OCI-LY7 (cell line): ENCODE data around the gene MED13. TPM values are rescaled to one million over a fixed set of nuclear protein-coding genes. Genes with fewer than 3 reads are reported as not detected.

Experiments used
- BruUV-seq: library from RNA; stranded (reverse); fragments of 400-500 nt; replicated peaks from 2 replicates; lab custom pipeline; 2021; lab: Mats Ljungman, UMichigan
- CTCF ChIA-PET: fragments of 300-600 bp; sonication (Branson Sonifier 250); formaldehyde crosslinking; loops from one replicate; lab custom pipeline; 2022; ENCODE audit warnings: antibody characterized with exemption; ENCODE audit not compliant: unreplicated experiment; lab: Charles Lee
- POLR2A ChIA-PET: fragments of 300-600 bp; sonication (Branson Sonifier 250); formaldehyde crosslinking; loops from one replicate; lab custom pipeline; 2022; ENCODE audit warnings: antibody characterized with exemption; lab: Charles Lee
- DNase-seq: peaks from one replicate; pipeline ENCODE4 v3.0.0-alpha.2; 2015; ENCODE audit warnings: low spot score
- H2AFZ ChIP-seq: fragments of 200-600 bp; sonication (generic), shearing (Covaris generic); 2 replicates; pipeline ENCODE4 v1.6.1; 2014; ENCODE audit warnings: mild to moderate bottlenecking, antibody characterized with exemption, low read length, moderate library complexity
- H3K27ac ChIP-seq: fragments of 200-600 bp; sonication (generic); 2 replicates; pipeline ENCODE4 v1.5.1; 2014; ENCODE audit warnings: mixed run types, low read depth, mild to moderate bottlenecking, moderate library complexity, low read length, inconsistent platforms; ENCODE audit not compliant: poor library complexity, severe bottlenecking
- H3K36me3 ChIP-seq: fragments of 200-600 bp; sonication (generic); 2 replicates; pipeline ENCODE4 v1.6.1; 2014; ENCODE audit warnings: mild to moderate bottlenecking, antibody characterized with exemption, low read length, moderate library complexity, mixed read lengths; ENCODE audit not compliant: insufficient read depth
- H3K4me1 ChIP-seq: fragments of 200-600 bp; sonication (generic); 2 replicates; pipeline ENCODE4 v1.5.1; 2014; ENCODE audit warnings: mild to moderate bottlenecking, low read length; ENCODE audit not compliant: insufficient read depth, poor library complexity, severe bottlenecking
- H3K4me2 ChIP-seq: fragments of 200-600 bp; sonication (generic); 2 replicates; pipeline ENCODE4 v1.6.1; 2014; ENCODE audit warnings: mild to moderate bottlenecking, low read length
- H3K4me3 ChIP-seq: fragments of 200-600 bp; sonication (generic); 2 replicates; pipeline ENCODE4 v1.5.1; 2014; ENCODE audit warnings: mild to moderate bottlenecking, low read depth, low read length; ENCODE audit not compliant: poor library complexity, severe bottlenecking
- H3K79me2 ChIP-seq: fragments of 200-600 bp; sonication (generic); 2 replicates; pipeline ENCODE4 v1.6.1; 2016; ENCODE audit warnings: low read depth, mild to moderate bottlenecking, low read length, moderate library complexity, mixed read lengths; ENCODE audit not compliant: insufficient read depth
- H3K9me2 ChIP-seq: fragments of 200-600 bp; sonication (generic); 2 replicates; pipeline ENCODE4 v1.6.1; 2016; ENCODE audit warnings: mild to moderate bottlenecking, low read length, mixed read lengths; ENCODE audit not compliant: insufficient read depth
- H3K9me3 ChIP-seq: fragments of 200-600 bp; sonication (generic); 2 replicates; pipeline ENCODE4 v1.6.1; 2014; ENCODE audit warnings: mild to moderate bottlenecking, mixed run types, low read length, mixed read lengths
- H4K20me1 ChIP-seq: fragments of 200-600 bp; sonication (generic); 2 replicates; pipeline ENCODE4 v1.6.1; 2014; ENCODE audit warnings: mild to moderate bottlenecking, antibody characterized with exemption, low read length, moderate library complexity, mixed read lengths; ENCODE audit not compliant: insufficient read depth
- EZH2phosphoT487 ChIP-seq: fragments of 200-600 bp; sonication (generic); IDR thresholded peaks from 2 replicates; pipeline ENCODE4 v1.6.1; 2018; ENCODE audit warnings: low read depth, borderline replicate concordance, mild to moderate bottlenecking, mixed run types, antibody characterized with exemption, low read length, moderate library complexity, mixed read lengths
- intact Hi-C: fragments of 100-400 bp; cut with micrococcal nuclease; formaldehyde crosslinking; loops from one replicate; pipeline ENCODE4 v1.10.0; 2022; ENCODE audit not compliant: unreplicated experiment
- total RNA-seq, 2 experiments: library from RNA; depleted of rRNA in 1 of 2; stranded (reverse); fragments of >200 nt in 1 of 2; shearing (Covaris generic) in 1 of 2; gene quantifications; 2 replicates each; pipeline ENCODE4 v1.2.3, GENCODE V29; 2014 to 2022
- TF ChIP-seq, protein P1 (sequence below): fragments of 200-600 bp; sonication (generic); conservative IDR thresholded peaks from 2 replicates; pipeline ENCODE4 v1.5.1; 2014; ENCODE audit warnings: mild to moderate bottlenecking, antibody characterized with exemption, low read length, moderate library complexity, mixed read lengths

The MED13 gene
- total RNA-seq, 2 experiments from 2014 or later = 42.3 to 70.8 TPM

- H3K79me2 ChIP-seq = peaks cover 63% of the 10 kb centered on the region; the same call in 1 of the 2 replicates
Observed at GRCh38 chr17:62051053-62051452, 14.0 kb downstream of the MED13 start.

DNA sequence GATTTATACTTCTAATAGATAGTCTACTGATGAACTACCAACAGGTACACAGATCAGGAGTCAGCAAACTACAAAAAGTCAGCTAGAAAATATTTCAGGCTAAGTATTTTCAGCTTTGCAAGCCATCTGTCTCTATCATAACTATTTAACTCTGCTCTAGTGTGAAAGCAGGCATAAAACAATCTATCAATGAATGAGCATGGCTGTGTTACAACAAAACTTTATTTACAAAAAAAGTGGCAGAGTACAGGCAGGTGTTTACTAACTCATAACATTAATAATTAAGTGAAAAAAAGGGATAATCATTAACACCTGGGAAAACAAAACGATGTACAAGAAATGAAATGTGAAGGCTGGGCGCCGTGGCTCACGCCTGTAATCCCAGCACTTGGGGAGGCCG is 15.8 kb downstream of the MED13 start:
- Histone ChIP-seq H3K9me3 (no peaks in the 10 kb centered on the region), H3K36me3 (peaks cover 95% of the 10 kb centered on the region), H2AFZ (no peak overlapping the region), H3K9me2 (no peaks in the 10 kb centered on the region), H3K27ac (no peak overlapping the region), H3K4me2 (no peak overlapping the region), H4K20me1 (peaks cover 12% of the 10 kb centered on the region; the same call in 1 of the 2 replicates), H3K79me2 (peaks cover 59% of the 10 kb centered on the region), H3K4me3 (no peak overlapping the region), H3K4me1 (no peaks in the 10 kb centered on the region)
- CTCF ChIA-PET = no interaction called here
- intact Hi-C loops = no loop called here
- no peak for DNase-seq
- no TSS peak for BruUV-seq
- TF ChIP-seq EZH2phosphoT487 = no peak
- TF ChIP-seq, protein P1, sequence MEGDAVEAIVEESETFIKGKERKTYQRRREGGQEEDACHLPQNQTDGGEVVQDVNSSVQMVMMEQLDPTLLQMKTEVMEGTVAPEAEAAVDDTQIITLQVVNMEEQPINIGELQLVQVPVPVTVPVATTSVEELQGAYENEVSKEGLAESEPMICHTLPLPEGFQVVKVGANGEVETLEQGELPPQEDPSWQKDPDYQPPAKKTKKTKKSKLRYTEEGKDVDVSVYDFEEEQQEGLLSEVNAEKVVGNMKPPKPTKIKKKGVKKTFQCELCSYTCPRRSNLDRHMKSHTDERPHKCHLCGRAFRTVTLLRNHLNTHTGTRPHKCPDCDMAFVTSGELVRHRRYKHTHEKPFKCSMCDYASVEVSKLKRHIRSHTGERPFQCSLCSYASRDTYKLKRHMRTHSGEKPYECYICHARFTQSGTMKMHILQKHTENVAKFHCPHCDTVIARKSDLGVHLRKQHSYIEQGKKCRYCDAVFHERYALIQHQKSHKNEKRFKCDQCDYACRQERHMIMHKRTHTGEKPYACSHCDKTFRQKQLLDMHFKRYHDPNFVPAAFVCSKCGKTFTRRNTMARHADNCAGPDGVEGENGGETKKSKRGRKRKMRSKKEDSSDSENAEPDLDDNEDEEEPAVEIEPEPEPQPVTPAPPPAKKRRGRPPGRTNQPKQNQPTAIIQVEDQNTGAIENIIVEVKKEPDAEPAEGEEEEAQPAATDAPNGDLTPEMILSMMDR = no peak
- POLR2A ChIA-PET = no interaction called here

More at GRCh38 chr17:62051053-62051452, 14.0 kb downstream of the MED13 start:
- ChIA-PET POLR2A (no interaction called here), CTCF (no interaction called here)
- intact Hi-C loops = no loop called here
- Histone ChIP-seq H2AFZ (no peak overlapping the region), H3K36me3 (peaks cover 95% of the 10 kb centered on the region), H3K9me2 (no peaks in the 10 kb centered on the region), H3K27ac (no peak overlapping the region), H3K4me2 (no peak overlapping the region), H3K4me1 (no peaks in the 10 kb centered on the region), H3K9me3 (no peaks in the 10 kb centered on the region), H4K20me1 (peaks cover 12% of the 10 kb centered on the region; the same call in 1 of the 2 replicates), H3K4me3 (no peak overlapping the region)
- no peak for DNase-seq
- TSS peak; percentile 38 for BruUV-seq
- no peak for TF ChIP-seq EZH2phosphoT487
- TF ChIP-seq, protein P1 = no peak

DNA sequence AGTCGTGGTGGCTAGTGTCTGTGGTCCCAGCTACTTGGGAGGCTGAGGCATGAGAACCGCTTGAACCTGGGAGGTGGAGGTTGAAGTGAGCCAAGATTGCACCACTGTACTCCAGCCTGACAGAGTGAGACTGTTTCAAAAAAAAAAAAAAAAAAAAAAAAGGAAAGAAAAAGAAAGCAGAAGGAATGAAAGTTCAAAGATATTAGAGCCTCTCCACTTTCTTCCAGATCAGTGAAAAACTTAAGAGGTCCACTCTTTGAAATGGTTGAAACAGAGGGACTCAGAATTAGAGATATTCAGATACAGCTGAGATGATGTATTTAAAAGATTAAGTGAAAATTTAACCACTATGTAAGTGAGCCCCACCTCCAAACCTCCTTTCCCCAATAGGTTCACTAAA is 16.8 kb downstream of the MED13 start:
- no peak overlapping the region for H2AFZ ChIP-seq
- no peaks in the 10 kb centered on the region for H3K4me1 ChIP-seq
- ChIA-PET CTCF (no interaction called here), POLR2A (no interaction called here)
- no peaks in the 10 kb centered on the region for H3K9me3 ChIP-seq
- intact Hi-C loops = no loop called here
- no peak overlapping the region for H3K4me3 ChIP-seq
- no TSS peak for BruUV-seq
- no peak for TF ChIP-seq EZH2phosphoT487
- peaks cover 96% of the 10 kb centered on the region for H3K36me3 ChIP-seq
- no peak overlapping the region for H3K27ac ChIP-seq
- no peak overlapping the region for H3K4me2 ChIP-seq
- peaks cover 8% of the 10 kb centered on the region; the same call in 1 of the 2 replicates for H4K20me1 ChIP-seq
- DNase-seq = no peak
- peaks cover 59% of the 10 kb centered on the region for H3K79me2 ChIP-seq
- H3K9me2 ChIP-seq = no peaks in the 10 kb centered on the region
